ENCODE results near the gene NGEF. TPM values are rescaled to one million over a fixed set of nuclear protein-coding genes. Genes with fewer than 3 reads are reported as not detected.
"Not testable (repeated sequence)": the region's sequence is repeated elsewhere in the genome, so short reads cannot be mapped to it uniquely, and the experiment has no call there.

The NGEF gene
- total RNA-seq, 1 donor from 2014 or later = not detected

- intact Hi-C loops (cut with micrococcal nuclease) = not testable (repeated sequence)
Measured at GRCh38 chr2:232852081-232852480, 161.0 kb downstream of the NGEF start.

DNA sequence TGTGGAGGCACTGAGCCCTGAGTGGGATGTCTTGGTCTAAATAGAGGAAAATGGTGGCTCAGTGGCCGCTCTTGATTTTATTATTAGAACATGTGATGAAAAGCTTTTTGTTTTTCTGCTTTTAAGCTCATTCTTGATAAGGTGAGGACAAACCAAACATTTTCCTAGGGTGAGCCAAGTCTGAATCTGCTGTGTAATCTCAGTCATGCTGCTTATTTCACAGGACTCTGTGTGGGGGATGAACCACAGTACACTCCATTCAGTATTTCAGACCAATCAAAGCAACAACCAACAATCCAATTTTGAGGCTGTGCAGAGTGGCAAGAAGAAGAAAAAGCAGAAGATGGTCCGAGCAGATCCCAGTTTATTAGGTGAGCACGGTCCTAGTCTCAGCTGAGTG lies 163.0 kb downstream of the NGEF start:
- intact Hi-C loops (cut with micrococcal nuclease) = no loop called here

- intact Hi-C loops (cut with micrococcal nuclease) = no loop called here
Measured at GRCh38 chr2:232846055-232846454, 167.0 kb downstream of the NGEF start.

GRCh38 chr2:232843834-232844233 lies 169.2 kb downstream of the NGEF start:
- intact Hi-C loops (cut with micrococcal nuclease) = no loop called here

- intact Hi-C loops (cut with micrococcal nuclease) = no loop called here
Measured at GRCh38 chr2:232842689-232843088, 170.4 kb downstream of the NGEF start.

GRCh38 chr2:232839411-232840079 lies 173.5 kb downstream of the NGEF start:
- intact Hi-C loops (cut with micrococcal nuclease) = loop anchor here (5.0 kb wide), 2 partner anchors 57 to 428 kb away; no protein-coding TSS in a partner anchor

DNA sequence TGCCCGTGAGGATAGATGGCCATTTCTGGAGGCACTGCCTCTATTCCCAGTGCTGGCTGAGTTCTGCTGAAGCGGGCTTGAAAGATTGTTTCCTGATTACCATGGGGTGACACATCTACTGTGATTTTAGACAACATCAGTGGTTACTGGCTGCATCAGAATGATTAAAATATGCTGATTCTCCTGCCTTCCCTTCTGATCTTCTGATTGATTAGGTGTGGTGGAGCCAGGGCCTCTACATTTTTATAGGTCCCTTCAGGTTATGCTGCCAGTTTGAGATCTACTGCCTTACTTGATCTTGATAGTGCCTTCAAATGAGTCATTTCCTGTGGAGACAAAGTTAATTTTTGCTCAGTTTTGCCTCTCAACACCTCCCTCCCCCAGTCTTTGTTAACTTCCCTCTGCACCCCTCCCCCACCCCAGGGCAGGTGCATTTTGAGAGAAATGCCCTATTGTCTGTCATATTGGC lies 174.6 kb downstream of the NGEF start:
- intact Hi-C loops (cut with micrococcal nuclease) = loop anchor here (1.0 to 5.0 kb wide), 3 partner anchors 56 to 429 kb away; partner anchors contain the start of gene ATG16L1

- intact Hi-C loops (cut with micrococcal nuclease) = loop anchor here (5.0 kb wide), 2 partner anchors 55 to 430 kb away; no protein-coding TSS in a partner anchor
Measured at GRCh38 chr2:232836934-232837333, 176.1 kb downstream of the NGEF start.

GRCh38 chr2:232835687-232836208 lies 177.3 kb downstream of the NGEF start:
- intact Hi-C loops (cut with micrococcal nuclease) = loop anchor here (5.0 kb wide), 2 partner anchors 53 to 432 kb away; no protein-coding TSS in a partner anchor

- intact Hi-C loops (cut with micrococcal nuclease) = no loop called here
Measured at GRCh38 chr2:232833830-232834229, 179.2 kb downstream of the NGEF start.

GRCh38 chr2:232831496-232831895 lies 181.6 kb downstream of the NGEF start:
- intact Hi-C loops (cut with micrococcal nuclease) = no loop called here

DNA sequence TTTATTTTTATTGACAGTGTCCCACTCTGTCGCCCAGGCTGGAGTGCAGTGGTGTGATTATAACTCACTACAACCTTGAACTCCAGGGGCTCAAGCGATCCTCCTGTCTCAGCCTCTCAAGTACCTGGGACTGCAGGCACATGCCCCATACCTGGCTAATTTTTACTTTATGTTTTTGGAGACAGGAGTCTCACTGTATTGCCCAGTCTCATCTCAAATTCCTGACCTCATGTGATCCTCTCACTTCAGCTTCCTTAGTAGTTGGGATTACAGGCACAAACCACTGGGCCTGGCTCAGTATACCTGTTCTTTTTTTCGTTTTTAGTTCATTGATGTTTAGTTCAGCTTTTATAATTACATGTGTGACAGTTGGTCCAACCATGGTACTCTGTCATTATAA lies 183.1 kb downstream of the NGEF start:
- intact Hi-C loops (cut with micrococcal nuclease) = no loop called here

Other genes starting within 250 kb of the NGEF start
- gene KCNJ13, start 236.7 kb downstream of the NGEF start, total RNA-seq = not detected in 2 replicates
- 1.3 and 1.6 TPM in 2 replicates for gene SNORC, start 143.0 kb downstream of the NGEF start, total RNA-seq
- gene NEU2, start 19.4 kb upstream of the NGEF start, total RNA-seq = not detected in 2 replicates
- gene INPP5D, start 47.1 kb upstream of the NGEF start, total RNA-seq = 122 and 129 TPM in 2 replicates
- gene ATG16L1, start 238.4 kb upstream of the NGEF start, total RNA-seq = 56.3 and 62.2 TPM in 2 replicates

Measured in T-helper 2 cell treated with Interferon-gamma antibody and Interleukin-4, amounts not matched to agents 100 ng/mL and 5 ng/mL, for 36 hours (primary cell).